ENCODE measurements around the gene PLEKHG5.
"Not testable (repeated sequence)": the region's sequence is repeated elsewhere in the genome, so short reads cannot be mapped to it uniquely, and the experiment has no call there.

Gene PLEKHG5

DNA sequence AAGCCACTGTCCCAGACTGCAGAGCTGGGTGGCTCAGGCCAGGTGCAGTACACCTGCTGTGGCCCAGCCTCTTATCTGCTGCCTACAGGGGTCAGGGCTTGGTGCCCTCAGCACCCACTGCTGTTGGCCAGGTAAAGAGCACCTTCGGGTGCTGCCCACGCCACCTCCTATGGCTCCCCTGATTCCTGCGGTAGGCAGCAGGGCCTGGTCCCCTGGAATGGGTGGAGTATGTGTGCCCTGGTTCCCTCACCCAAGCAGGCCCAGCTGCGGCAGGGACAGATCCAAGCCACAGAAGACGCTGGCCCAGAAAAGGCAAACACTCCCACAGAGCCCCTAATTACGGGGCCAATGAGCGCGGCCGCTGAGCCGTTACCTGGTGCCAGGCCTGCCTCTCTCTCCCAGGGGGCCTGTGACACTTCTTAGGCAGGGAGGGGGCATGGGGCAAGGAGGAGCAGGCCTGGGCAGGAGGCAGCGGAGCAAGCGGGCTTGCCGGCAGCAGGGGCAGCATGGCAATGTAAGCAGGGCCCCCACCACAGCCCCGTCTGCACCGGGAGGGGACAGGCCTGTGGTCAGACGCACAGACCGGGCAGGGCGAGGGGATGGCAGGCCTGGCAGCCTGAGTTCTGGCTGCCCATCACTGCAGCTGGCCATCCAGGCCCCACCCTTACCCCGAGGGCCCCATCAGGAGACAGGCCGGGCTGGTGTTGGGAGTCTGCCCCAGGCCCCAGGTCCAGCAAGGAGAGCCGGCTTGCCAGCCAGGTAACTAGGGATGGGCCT is 47.9 kb downstream of the PLEKHG5 start:
- no peak for TF ChIP-seq HDGF (IDR thresholded peaks at IDR 0.05; ENCODE audit: borderline replicate concordance)
- TF ChIP-seq ELF4 (IDR thresholded peaks at IDR 0.05): no peak
- no peak for TF ChIP-seq FOXA1 (IDR thresholded peaks at IDR 0.05)
- TF ChIP-seq SP1 (IDR thresholded peaks at IDR 0.05): no peak
- TF ChIP-seq, protein P1, sequence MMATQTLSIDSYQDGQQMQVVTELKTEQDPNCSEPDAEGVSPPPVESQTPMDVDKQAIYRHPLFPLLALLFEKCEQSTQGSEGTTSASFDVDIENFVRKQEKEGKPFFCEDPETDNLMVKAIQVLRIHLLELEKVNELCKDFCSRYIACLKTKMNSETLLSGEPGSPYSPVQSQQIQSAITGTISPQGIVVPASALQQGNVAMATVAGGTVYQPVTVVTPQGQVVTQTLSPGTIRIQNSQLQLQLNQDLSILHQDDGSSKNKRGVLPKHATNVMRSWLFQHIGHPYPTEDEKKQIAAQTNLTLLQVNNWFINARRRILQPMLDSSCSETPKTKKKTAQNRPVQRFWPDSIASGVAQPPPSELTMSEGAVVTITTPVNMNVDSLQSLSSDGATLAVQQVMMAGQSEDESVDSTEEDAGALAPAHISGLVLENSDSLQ (IDR thresholded peaks at IDR 0.05): no peak
- TF ChIP-seq BHLHE40 (IDR thresholded peaks at IDR 0.05; ENCODE audit: borderline replicate concordance): no peak
- TF ChIP-seq ZNF384 (IDR thresholded peaks at IDR 0.05): no peak
- TF ChIP-seq SUZ12 (IDR thresholded peaks at IDR 0.05): no peak
- no peak for TF ChIP-seq TARDBP (IDR thresholded peaks at IDR 0.05)
- no peak for TF ChIP-seq L3MBTL2 (conservative IDR thresholded peaks at IDR 0.05)
- no peak for TF ChIP-seq NFRKB (IDR thresholded peaks at IDR 0.05)
- no peak for TF ChIP-seq FOXK2 (IDR thresholded peaks at IDR 0.05)
- ChIA-PET POLR2A (no interaction called here), CTCF (no interaction called here)
- DNase-seq (ENCODE audit: extremely low spot score): no peak

GRCh38 chr1:6441586-6441985 is 49.9 kb downstream of the PLEKHG5 start:
- no peak for DNase-seq (ENCODE audit: extremely low spot score)
- CTCF ChIA-PET: interaction anchor here (0.9 kb wide), 1 partner anchor 11 kb away, joined by 3 read pairs; no protein-coding TSS in a partner anchor
- POLR2A ChIA-PET: no interaction called here
- TF ChIP-seq, protein P1 (IDR thresholded peaks at IDR 0.05): no peak
- TF ChIP-seq SUZ12 (IDR thresholded peaks at IDR 0.05) (no peak), SP1 (IDR thresholded peaks at IDR 0.05) (no peak), CTBP1 (IDR thresholded peaks at IDR 0.05; ENCODE audit: borderline replicate concordance) (no peak), HDGF (IDR thresholded peaks at IDR 0.05; ENCODE audit: borderline replicate concordance) (no peak), ARNT (IDR thresholded peaks at IDR 0.05) (no peak), NFRKB (IDR thresholded peaks at IDR 0.05) (no peak), FOXA1 (IDR thresholded peaks at IDR 0.05) (no peak), L3MBTL2 (conservative IDR thresholded peaks at IDR 0.05) (no peak), TARDBP (IDR thresholded peaks at IDR 0.05) (no peak), FOXK2 (IDR thresholded peaks at IDR 0.05) (no peak), ZNF384 (IDR thresholded peaks at IDR 0.05) (no peak), BHLHE40 (IDR thresholded peaks at IDR 0.05; ENCODE audit: borderline replicate concordance) (no peak), LEF1 (IDR thresholded peaks at IDR 0.05; ENCODE audit: borderline replicate concordance) (no peak), ELF4 (IDR thresholded peaks at IDR 0.05) (no peak), FOXM1 (IDR thresholded peaks at IDR 0.05; ENCODE audit: borderline replicate concordance) (no peak)

DNA sequence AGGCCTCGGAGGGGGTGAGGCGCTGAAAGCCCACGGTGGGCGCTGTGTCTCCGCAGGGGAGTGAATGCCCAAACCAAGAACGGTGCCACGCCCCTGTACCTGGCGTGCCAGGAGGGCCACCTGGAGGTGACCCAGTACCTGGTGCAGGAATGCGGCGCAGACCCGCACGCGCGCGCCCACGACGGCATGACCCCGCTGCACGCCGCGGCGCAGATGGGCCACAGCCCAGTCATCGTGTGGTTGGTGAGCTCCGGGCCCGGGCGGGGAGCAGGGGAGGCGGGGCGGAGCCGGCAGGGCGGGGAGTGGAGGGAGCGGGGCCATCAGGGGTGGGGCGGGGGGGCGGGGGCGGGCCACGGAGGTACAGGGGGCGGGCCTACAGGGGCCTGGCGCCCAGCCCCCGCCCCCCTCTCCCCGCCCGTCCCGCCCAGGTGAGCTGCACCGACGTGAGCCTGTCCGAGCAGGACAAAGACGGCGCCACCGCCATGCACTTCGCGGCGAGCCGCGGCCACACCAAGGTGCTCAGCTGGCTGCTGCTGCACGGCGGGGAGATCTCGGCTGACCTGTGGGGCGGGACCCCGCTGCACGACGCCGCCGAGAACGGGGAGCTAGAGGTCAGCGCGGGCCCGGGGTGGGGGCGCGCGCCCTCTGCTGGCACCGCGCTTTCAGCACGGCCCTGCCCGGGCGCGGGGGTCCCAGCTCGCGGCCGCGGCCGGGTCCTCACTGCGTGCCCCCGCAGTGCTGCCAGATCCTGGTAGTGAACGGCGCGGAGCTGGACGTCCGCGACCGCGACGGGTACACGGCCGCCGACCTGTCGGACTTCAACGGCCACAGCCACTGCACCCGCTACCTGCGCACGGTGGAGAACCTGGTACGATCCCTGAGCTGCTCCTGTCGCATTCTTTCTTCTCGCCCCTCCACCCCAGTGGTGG is 51.0 kb downstream of the PLEKHG5 start:
- ChIA-PET POLR2A (no interaction called here), CTCF (interaction anchor here (0.6 to 1.4 kb wide), 8 partner anchors 8 to 92 kb away, joined by 3 to 5 read pairs (median 4); no protein-coding TSS in a partner anchor)
- TF ChIP-seq TARDBP (IDR thresholded peaks at IDR 0.05) (no peak), ZNF384 (IDR thresholded peaks at IDR 0.05) (no peak), NFRKB (IDR thresholded peaks at IDR 0.05) (no peak), BHLHE40 (IDR thresholded peaks at IDR 0.05; ENCODE audit: borderline replicate concordance) (no peak)
- TF ChIP-seq, protein P1 (IDR thresholded peaks at IDR 0.05): no peak
- DNase-seq (ENCODE audit: extremely low spot score): peak; percentile 73

GRCh38 chr1:6438047-6438525 is 53.4 kb downstream of the PLEKHG5 start:
- ChIA-PET POLR2A (no interaction called here), CTCF (interaction anchor here (0.6 to 2.1 kb wide), 17 partner anchors 8 to 510 kb away, joined by 3 to 25 read pairs (median 4); partner anchors contain the start of genes HES2 and PLEKHG5)
- DNase-seq (ENCODE audit: extremely low spot score): peak; percentile 85
- TF ChIP-seq NFRKB (IDR thresholded peaks at IDR 0.05) (no peak), SUZ12 (IDR thresholded peaks at IDR 0.05) (no peak), BHLHE40 (IDR thresholded peaks at IDR 0.05; ENCODE audit: borderline replicate concordance) (no peak), L3MBTL2 (conservative IDR thresholded peaks at IDR 0.05) (no peak), CTBP1 (IDR thresholded peaks at IDR 0.05; ENCODE audit: borderline replicate concordance) (no peak), LEF1 (IDR thresholded peaks at IDR 0.05; ENCODE audit: borderline replicate concordance) (no peak), FOXA1 (IDR thresholded peaks at IDR 0.05) (no peak), HDGF (IDR thresholded peaks at IDR 0.05; ENCODE audit: borderline replicate concordance) (no peak), FOXK2 (IDR thresholded peaks at IDR 0.05) (no peak), ELF4 (IDR thresholded peaks at IDR 0.05) (no peak), ARNT (IDR thresholded peaks at IDR 0.05) (no peak), TARDBP (IDR thresholded peaks at IDR 0.05) (no peak)
- TF ChIP-seq, protein P1 (IDR thresholded peaks at IDR 0.05): no peak

DNA sequence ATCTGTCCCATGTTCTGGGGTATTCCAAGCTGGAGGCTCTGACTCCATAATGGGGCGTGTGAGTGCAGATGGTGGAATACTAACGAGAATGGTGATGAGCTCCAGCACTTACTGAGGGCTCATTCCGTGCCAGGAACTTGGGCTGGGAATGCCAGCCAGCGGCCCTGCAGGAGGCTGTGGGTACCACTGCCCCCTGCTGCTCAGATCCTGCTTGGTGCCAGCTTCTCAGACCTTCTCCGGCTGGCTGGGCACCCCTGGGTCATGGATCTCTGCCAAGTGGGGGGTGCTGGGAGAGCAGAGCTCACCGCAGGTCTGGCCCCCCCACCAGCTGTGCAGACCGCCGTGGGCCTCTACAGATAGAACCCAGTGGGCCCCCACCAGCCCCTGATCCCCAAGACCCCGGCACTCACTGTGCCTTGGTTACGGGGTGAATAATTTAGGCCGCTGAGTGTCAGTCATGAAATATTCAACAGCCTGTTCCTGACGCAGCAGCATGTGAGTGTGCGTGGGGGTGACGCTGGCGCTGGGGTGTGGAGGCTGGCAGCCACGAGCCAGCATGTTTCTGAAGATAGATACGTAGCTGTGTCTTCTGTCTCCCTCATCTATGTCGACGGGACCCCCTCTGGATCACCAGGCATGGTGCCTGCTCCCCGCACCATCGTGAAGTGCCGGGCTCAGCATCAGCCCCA is 54.3 kb downstream of the PLEKHG5 start:
- CTCF ChIA-PET: interaction anchor here (0.6 to 2.1 kb wide), 16 partner anchors 7 to 511 kb away, joined by 3 to 25 read pairs (median 4); partner anchors contain the start of genes HES2 and PLEKHG5
- POLR2A ChIA-PET; DNase-seq (ENCODE audit: extremely low spot score): not testable (repeated sequence)

- POLR2A ChIA-PET; CTCF ChIA-PET; DNase-seq (ENCODE audit: extremely low spot score): not testable (repeated sequence)
These were observed 55.2 kb downstream of the PLEKHG5 start for GRCh38 chr1:6436277-6436676.

Measured in HEK293T (cell line).